BE2C (cell line): ENCODE results near the gene MED25.

Source experiments
- DNase-seq: peaks from one replicate; pipeline ENCODE4 v3.0.0-alpha.2; 2020
- H3K27me3 ChIP-seq: fragments of 250-450 bp; sonication (Bioruptor Pico); 2 replicates; pipeline ENCODE4 v1.5.1; 2020; ENCODE audit warnings: mild to moderate bottlenecking
- H3K36me3 ChIP-seq: fragments of 250-450 bp; sonication (Bioruptor Pico); 2 replicates; pipeline ENCODE4 v1.5.1; 2020; ENCODE audit warnings: mild to moderate bottlenecking
- H3K4me1 ChIP-seq: fragments of 250-450 bp; sonication (Bioruptor Pico); 2 replicates; pipeline ENCODE4 v1.5.1; 2020
- H3K4me3 ChIP-seq: 2 replicates; pipeline ENCODE4 v1.5.1; 2011; ENCODE audit warnings: low read depth, low read length
- H3K9me3 ChIP-seq: fragments of 250-450 bp; sonication (Bioruptor Pico); 2 replicates; pipeline ENCODE4 v1.5.1; 2020
- TF ChIP-seq, protein P1 (sequence below): IDR thresholded peaks from 2 replicates; pipeline ENCODE4 v1.5.1; 2012; ENCODE audit warnings: mild to moderate bottlenecking, low read depth, low read length

Gene MED25

DNA sequence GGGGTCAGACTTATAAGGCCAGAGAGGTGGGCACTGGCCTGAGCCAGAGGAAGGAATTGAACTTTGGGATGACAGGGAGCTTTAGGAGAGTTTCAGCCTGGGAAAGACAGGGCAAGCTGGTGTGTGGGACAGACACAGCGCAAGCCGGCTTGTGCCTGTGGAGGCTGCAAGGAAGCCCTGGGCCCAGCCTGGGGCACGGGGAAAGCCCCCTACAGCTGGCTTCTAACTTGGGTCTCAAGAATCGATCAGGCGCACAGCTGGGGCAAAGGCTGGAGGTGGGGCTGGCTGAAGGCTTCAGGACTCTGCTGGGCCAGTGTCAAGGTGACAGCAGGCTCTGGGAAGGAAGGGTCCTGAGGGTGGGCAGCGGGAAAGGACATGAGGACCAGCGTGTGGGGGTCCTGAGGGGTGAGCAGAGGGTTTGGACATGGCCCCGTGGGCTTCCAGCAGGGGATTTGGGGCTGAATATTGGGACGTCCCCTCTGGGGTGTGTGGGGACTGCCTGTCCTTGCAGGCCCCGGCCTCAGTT lies 35.8 kb downstream of the MED25 start:
- 0 out of 2 replicates have a peak, but pooled peaks cover 2% of the 10 kb centered on the region for H3K4me1 ChIP-seq
- H3K36me3 ChIP-seq = peaks cover 42% of the 10 kb centered on the region
- H3K27me3 ChIP-seq = no peaks in the 10 kb centered on the region
- DNase-seq = no peak
- no peak overlapping the region for H3K4me3 ChIP-seq
- TF ChIP-seq, protein P1, sequence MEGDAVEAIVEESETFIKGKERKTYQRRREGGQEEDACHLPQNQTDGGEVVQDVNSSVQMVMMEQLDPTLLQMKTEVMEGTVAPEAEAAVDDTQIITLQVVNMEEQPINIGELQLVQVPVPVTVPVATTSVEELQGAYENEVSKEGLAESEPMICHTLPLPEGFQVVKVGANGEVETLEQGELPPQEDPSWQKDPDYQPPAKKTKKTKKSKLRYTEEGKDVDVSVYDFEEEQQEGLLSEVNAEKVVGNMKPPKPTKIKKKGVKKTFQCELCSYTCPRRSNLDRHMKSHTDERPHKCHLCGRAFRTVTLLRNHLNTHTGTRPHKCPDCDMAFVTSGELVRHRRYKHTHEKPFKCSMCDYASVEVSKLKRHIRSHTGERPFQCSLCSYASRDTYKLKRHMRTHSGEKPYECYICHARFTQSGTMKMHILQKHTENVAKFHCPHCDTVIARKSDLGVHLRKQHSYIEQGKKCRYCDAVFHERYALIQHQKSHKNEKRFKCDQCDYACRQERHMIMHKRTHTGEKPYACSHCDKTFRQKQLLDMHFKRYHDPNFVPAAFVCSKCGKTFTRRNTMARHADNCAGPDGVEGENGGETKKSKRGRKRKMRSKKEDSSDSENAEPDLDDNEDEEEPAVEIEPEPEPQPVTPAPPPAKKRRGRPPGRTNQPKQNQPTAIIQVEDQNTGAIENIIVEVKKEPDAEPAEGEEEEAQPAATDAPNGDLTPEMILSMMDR = no peak
- no peaks in the 10 kb centered on the region for H3K9me3 ChIP-seq

DNA sequence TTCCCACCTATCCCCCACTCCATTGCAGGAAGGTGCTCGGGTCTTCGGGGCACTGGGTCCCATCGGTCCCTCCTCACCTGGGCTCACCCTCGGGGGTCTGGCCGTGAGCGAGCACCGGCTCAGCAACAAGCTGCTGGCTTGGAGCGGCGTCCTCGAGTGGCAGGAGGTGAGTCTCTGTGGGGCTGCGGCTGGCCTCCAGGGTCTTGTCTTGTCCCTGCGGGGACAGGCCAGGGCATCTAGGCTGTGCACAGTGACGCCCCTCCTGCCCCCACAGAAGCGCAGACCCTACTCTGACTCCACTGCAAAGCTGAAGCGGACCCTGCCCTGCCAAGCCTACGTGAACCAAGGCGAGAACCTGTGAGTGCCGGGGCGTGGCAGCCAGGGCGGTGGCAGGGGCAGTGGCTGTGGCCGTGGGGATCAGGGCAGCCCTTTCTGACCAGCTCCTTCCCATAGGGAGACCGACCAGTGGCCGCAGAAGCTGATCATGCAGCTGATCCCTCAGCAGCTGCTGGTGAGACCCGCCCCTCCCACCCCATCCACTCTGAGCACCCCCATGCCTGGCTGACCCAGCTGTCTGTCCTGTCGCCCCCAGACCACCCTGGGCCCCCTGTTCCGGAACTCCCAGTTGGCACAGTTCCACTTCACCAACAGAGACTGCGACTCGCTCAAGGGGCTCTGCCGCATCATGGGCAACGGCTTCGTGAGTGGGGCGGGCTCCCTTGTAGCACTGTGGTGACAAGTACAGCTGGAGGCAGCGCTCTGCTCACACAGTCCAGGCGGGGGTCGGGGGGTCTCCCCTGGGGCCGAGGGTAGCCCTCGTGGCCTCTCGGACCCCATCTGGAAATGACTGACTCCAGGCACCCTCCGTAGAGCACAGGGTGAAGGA lies 36.5 kb downstream of the MED25 start:
- Histone ChIP-seq H3K9me3 (no peaks in the 10 kb centered on the region), H3K4me3 (no peak overlapping the region), H3K4me1 (0 out of 2 replicates have a peak, but pooled peaks cover 2% of the 10 kb centered on the region), H3K27me3 (no peaks in the 10 kb centered on the region), H3K36me3 (peaks cover 49% of the 10 kb centered on the region)
- DNase-seq = no peak
- TF ChIP-seq, protein P1 = no peak

DNA sequence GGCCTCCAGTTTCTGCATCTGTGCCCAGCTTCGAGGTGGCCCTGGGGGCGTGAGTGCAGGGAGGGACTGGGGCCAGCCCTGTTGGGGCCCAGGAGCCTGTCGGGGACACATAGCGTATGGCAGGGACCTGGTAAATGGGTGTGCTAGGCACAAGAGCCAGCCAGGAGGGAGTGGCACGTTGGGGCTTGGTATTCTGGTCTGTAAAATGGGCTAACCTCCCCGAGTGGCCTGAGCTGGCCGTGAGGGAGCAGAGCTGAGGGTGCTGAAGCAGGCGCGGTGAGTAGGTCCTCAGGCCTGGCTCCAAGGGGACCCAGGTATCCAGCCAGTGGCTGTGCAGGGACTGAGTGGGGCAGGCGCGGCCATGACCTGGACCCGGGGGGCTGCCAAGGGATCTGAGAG lies 37.2 kb downstream of the MED25 start:
- Histone ChIP-seq H3K27me3 (no peaks in the 10 kb centered on the region), H3K9me3 (no peaks in the 10 kb centered on the region), H3K4me1 (no peaks in the 10 kb centered on the region), H3K4me3 (no peak overlapping the region), H3K36me3 (peaks cover 56% of the 10 kb centered on the region)
- no peak for DNase-seq
- TF ChIP-seq, protein P1 = no peak

DNA sequence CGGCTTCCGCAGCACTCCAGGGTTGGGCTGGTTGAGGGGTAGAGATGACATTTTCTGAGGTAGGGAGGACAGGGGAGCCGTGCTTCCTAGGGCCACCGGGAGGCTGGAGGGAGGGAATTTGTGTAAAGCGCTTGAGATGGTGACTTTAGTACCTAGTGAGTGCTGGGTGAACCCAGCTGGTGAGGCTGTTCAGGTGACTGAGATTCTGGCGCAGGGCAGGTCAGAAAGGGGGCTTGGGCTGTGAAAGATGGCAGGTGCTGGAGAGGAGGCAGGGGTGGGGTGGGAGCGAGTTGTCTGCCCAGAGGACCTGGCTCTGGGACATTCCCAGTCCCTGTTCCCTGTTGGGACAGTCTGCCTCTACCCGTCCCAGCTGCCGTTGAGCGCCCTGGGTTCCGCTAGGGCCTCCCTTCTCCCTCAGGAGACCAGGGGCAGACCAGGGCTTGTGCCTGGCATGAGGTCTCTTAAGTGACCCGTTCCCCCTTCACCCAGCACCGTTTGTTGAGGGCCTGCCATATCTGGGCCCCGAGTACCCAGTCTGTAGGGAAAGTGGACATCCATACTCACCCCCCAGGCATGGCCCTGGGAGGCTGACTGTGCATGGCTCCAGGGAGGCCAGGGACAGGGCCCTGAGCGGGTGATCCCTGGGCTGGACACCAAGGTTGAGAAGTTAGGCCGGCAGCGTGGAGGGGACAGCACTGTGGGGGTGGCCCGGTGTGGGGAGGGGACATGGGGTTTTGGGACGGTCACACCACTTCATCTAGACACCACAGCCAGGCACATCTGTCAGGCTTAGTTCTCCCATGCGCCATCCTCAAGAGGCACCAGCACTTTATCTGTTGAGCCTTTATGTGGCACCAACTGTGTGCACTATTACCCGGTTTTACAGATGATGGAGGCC lies 37.8 kb downstream of the MED25 start:
- TF ChIP-seq, protein P1 = no peak
- DNase-seq = no peak
- H3K36me3 ChIP-seq = peaks cover 62% of the 10 kb centered on the region
- peaks cover 5% of the 10 kb centered on the region for H3K4me1 ChIP-seq
- no peaks in the 10 kb centered on the region for H3K9me3 ChIP-seq
- H3K4me3 ChIP-seq = no peak overlapping the region
- H3K27me3 ChIP-seq = no peaks in the 10 kb centered on the region

DNA sequence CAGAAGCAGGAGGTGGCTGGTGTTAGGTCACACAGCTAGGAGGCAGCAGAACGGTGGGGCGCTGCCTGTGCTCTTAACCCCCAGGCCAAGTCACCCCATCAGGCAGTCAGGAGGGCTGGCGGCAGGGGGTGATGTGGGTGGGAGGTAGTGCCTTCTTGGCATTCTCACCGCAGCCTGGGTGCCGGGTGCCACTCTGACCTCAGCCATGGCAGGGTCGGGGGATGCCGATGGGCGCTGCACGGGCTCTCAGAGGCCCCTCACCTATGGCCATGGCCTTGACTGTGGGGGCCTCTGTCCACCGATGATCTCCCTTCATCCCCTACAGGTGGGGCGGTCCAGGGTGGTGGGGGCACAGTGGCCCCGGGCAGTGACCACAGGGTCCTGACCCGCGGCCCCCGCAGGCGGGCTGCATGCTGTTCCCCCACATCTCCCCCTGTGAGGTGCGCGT lies 38.5 kb downstream of the MED25 start:
- H3K36me3 ChIP-seq = peaks cover 67% of the 10 kb centered on the region
- TF ChIP-seq, protein P1 = no peak
- H3K4me3 ChIP-seq = no peak overlapping the region
- no peaks in the 10 kb centered on the region for H3K9me3 ChIP-seq
- no peak for DNase-seq
- H3K4me1 ChIP-seq = peaks cover 8% of the 10 kb centered on the region
- no peaks in the 10 kb centered on the region for H3K27me3 ChIP-seq
